ENCODE results near the gene ASTN1.

- TF ChIP-seq, protein P1, sequence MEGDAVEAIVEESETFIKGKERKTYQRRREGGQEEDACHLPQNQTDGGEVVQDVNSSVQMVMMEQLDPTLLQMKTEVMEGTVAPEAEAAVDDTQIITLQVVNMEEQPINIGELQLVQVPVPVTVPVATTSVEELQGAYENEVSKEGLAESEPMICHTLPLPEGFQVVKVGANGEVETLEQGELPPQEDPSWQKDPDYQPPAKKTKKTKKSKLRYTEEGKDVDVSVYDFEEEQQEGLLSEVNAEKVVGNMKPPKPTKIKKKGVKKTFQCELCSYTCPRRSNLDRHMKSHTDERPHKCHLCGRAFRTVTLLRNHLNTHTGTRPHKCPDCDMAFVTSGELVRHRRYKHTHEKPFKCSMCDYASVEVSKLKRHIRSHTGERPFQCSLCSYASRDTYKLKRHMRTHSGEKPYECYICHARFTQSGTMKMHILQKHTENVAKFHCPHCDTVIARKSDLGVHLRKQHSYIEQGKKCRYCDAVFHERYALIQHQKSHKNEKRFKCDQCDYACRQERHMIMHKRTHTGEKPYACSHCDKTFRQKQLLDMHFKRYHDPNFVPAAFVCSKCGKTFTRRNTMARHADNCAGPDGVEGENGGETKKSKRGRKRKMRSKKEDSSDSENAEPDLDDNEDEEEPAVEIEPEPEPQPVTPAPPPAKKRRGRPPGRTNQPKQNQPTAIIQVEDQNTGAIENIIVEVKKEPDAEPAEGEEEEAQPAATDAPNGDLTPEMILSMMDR (IDR thresholded peaks at IDR 0.05) = no peak
- TF ChIP-seq POLR2AphosphoS5 (IDR thresholded peaks at IDR 0.05) (no peak), POLR2A (IDR thresholded peaks at IDR 0.05) (no peak), EP300 (IDR thresholded peaks at IDR 0.05) (no peak)
These were observed 244.8 kb downstream of the ASTN1 start for GRCh38 chr1:176919386-176920378.
